Measurements from ENCODE around the gene FCN2.

GRCh38 chr9:134850611-134851010 is 30.0 kb upstream of the FCN2 start:
- TF ChIP-seq FOXJ3 (CRISPR knock-in tag; IDR thresholded peaks at IDR 0.05) (no peak), EP300 (IDR thresholded peaks at IDR 0.05; ENCODE audit: borderline replicate concordance in 1 of 2, low read depth in 1 of 2, low read length in 1 of 2) (no peak), SMC3 (IDR thresholded peaks at IDR 0.05; ENCODE audit: low read depth, low read length) (no peak)
